AG20443 (cell line): ENCODE results near the gene TCF4.

Experiments used
- DNase-seq: peaks from one replicate; pipeline ENCODE4 v3.0.0; 2012; ENCODE audit warnings: low spot score, mixed read lengths

Gene TCF4

DNA sequence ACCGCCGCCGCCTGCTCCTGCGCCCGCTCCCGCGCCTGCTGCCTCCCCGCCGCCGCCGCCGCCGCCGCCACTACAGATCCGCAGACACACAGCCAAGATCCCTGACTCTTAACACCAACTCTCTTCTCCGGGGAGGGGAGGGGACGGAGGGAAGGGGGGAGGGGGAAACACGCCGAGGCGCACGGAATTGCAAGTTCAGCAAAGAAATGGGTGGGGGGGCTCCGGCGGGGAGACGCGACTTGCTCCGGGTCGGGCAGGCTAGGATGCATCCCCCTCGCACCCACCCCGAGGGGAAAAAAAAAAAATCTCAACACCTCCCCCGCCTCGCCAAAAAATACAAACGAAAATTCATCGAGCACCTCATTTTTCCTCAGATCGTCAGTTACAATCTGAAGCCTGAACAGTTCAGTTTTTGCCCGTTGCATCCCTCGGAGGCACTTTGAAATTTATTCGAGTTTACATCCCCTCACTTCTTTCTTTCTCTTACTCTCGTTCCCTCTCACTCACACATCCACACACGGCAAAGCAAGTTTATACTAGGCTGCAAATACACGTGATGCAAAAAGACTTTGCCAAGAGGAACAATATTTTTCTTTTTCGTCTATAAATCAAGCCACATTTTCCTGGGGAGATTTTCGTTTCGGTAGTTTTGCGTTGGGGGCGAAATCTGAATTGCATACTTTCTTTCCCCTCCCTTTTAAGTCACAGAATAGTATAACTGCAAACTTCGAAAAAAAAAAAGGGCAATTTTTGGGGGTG, at the start of gene TCF4:
TSS of gene TCF4 (minus strand) at position 82 of the 759 bp plus-strand sequence. CDS start 1,076 bp downstream, outside the sequence.
- DNase-seq, result peak; percentile 20

DNA sequence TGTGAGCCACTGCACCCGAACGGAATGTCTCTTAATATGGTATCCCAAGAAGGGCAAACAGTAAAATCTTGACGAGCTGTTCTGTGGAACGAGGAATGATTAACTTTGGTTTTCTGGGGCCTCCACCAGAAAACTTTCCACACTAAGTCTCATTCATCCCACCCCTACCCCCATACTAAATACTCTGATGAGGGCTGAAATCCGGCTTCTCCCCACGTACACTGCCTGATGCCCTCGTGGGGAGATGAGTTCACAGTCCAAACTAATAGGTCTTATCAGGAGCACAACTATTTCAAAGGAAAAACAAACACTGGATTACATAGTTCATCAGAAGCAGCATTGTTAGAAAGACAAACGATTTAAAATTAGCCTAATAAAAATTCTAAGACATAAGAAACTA, 49.2 kb upstream of the TCF4 start:
- no peak for DNase-seq

DNA sequence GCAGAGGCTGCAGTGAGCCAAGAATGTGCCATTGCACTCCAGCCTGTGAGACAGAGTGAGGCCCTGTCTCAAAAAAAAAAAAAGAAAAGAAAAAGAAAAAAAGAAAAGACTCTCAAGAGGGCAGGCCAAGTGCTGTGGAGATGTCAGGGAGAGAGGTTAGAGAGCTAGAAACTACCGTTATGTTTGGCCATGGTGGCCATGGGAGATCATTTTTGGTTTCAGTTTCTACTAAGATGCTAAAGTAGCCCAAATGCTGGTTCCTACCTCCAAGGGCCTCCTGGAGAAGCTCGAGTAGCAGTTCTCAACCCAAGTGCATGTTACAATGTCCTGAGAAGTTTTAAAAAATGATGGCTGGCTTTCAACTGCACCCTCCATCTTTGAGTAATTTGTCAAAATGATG, 47.4 kb upstream of the TCF4 start:
- no peak for DNase-seq

DNA sequence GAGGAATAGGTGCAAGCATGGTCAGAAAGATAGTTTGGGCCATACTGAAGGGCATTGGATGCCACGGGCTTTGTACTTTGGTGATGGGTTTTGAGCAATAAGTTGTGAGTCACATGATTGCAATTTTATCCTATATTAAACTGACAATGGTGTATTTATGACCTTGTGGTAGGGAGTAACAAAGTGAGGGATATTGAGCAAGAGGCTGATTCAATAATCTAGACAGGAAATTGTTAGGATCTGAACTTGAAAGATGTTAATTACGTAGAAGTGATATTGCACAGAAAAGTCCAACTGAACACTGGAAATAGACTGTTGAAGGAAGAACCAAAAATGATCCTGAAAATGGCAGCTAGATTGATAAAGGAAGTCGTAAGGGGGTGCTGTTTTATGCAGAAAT, 46.6 kb upstream of the TCF4 start:
- DNase-seq, result peak; percentile 45

DNA sequence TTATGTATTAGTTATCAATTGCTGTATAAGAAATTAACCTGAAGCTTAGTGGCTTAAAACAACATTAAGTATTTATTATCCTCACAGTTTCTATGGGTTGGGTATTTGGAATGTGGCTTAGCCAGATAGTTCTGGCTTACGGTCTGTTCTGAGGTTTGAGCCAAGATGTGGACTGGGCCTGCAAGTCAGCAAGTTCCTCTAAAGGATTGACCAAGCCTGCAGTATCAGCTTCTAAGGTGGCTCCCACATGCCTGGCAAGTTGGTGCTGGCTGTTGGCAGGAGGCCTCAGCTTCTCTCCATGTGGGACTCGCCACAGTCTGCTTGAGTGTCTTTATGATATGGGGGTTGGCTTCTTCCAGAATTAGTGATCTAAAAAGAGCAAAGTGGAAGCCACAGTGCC, 45.0 kb upstream of the TCF4 start:
- peak; percentile 26 for DNase-seq

DNA sequence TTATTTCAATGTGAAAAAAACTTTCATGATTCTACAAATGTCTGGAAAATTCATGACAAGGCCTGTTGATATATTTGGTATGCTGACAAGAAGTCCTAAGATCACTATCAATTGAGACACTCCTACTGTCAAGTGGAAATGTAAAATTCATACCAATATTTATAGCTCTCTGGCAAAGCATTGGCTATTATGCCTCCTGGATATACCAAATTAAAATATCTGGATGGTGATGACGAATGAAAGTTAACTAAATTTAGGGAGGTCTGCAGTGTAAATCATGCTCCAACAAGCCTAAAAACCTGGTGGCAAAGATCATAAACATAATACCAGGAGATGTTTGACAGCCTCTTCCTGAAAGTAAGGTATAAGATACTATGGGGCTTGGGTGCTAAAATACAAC, 41.1 kb upstream of the TCF4 start:
- no peak for DNase-seq

DNA sequence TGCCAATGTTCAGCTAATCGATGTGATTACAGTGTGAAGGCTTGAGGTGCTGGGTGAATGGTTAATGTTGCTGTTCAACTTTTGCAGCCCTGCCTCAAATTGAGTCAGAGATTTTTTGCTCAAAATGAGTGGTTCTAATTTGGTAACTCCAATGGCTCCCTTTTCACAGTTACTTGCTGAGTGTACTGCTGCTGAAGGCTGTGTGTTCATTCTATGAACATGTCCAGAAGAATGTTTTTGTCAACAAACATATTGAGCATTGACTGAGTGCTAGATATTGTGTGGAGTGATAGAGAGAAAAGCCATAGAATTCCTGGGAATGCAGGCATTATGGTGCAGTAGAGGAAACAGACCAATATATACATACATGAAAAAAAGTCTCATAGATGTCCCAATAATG, 39.0 kb upstream of the TCF4 start:
- DNase-seq, result no peak

DNA sequence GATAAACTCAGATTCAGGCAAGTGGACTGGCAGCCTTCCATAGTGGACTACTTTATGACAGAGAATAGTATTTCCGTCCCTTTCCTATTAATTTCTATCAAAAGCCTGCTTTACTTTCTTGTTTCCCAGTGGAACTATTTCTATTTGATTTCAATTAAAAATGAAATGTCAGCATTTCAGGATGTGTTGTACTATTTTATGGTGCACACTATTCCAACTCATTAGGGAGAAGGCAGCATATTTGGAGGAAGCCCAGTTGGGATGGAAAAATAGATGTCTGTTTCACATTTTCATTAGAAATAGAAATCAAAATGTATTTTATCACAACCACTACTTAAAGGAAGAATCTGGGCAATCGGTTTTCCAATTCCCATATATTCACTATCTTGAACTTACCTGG, 37.9 kb upstream of the TCF4 start:
- DNase-seq, result no peak

DNA sequence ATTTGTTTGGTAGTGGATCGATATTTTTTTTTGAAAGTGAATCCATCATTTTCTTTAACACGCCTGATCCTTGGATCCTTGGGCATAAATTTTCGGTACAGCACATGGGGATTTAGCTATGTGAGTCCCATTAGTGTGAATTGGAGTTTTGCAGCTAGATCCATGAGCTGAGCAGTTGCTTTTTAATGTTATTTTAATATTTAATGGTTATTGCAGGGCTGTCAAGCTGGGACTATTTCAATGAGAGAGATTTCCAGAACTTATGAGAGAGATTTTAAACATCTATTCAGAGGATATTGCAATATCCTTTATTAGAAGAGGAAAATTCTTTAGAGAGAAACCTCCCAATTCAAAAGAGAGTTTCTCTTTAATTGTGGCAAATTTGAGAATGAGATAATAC, 35.6 kb upstream of the TCF4 start:
- DNase-seq, result no peak

DNA sequence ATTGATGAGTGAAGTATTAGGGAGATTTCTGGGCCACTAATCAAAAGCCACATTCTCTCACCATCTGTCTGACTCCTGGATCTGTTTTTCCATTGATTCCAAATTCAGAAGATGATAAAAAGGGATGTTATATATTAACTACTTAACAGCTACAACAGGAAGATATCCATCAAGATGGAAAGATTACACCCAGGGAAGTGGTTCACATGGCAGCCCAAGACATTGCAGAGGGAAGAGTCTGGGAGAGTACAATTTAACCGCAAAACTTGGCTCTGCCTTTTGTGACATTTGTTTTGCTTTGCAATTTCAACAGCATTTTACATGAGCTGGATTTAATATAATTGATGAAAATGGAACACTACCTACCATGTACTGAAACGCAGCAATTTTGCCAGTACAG, 22.5 kb upstream of the TCF4 start:
- no peak for DNase-seq

DNA sequence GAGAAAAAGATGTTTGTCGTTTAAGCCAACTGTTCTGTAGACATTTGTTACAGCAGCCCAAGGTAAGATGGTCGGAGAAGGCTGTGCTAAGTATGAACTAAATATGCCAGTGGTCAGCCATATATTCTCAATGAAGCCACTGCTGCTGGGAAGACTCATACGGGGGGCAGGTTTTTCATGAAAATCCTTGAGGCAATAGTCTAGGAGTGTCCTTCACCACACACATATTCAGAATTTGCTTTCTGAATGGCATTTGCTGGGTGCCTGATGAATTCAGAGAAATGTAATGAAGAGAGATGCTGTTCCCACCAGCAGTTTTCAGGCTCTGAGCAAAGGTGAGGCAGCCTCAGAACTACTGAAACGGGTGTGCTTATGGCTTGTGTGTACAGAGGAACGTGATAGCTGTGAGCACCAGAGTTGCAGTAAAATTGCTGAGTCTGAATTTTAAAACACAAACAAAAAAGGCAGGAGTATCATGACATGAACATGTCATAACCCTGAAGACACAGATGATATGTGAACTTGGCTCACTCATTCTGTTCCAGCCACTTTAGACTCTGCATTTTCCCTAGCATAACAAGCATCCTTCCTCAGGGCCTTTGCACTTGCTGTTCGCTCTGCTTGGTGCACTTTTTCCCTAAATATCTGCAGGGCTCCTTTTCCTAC, 21.3 kb upstream of the TCF4 start:
- DNase-seq, result no peak

DNA sequence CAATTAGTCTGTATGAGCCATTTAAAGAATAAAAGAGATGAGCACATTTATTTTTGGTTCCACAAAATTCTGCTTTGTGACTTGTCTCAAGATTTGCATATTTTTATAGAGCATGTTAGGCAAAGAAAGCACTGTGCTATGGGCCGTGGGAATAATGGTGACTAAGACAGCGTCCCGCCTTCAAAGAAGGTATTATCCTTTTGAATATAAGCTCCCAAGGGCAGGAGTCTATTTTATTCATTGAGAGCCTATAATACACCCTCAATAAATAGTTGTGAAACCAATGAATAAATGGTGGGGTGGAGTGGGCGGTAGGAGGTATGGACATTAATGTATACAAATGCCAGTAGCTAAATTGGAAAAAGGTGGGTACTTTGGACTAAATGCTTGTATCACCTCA, 20.5 kb upstream of the TCF4 start:
- no peak for DNase-seq

DNA sequence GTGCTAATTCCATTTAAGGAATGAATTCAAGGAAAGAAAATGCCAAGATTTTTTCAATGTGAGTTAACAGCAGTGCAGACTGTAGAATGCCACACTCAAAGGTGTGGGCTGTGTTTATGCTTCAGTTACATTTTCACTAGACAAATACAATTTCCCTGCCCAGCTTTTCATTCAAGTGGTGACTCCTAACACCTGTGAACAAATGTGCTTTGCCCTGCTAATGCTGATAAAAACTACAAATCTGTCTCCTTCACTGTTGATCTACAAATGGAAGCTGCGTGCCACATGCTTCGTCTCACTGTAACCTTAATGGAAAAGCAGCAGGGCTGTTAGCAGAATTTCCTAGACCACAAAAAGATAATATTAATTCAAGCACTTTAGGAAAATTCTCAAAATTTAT, 19.8 kb upstream of the TCF4 start:
- no peak for DNase-seq

DNA sequence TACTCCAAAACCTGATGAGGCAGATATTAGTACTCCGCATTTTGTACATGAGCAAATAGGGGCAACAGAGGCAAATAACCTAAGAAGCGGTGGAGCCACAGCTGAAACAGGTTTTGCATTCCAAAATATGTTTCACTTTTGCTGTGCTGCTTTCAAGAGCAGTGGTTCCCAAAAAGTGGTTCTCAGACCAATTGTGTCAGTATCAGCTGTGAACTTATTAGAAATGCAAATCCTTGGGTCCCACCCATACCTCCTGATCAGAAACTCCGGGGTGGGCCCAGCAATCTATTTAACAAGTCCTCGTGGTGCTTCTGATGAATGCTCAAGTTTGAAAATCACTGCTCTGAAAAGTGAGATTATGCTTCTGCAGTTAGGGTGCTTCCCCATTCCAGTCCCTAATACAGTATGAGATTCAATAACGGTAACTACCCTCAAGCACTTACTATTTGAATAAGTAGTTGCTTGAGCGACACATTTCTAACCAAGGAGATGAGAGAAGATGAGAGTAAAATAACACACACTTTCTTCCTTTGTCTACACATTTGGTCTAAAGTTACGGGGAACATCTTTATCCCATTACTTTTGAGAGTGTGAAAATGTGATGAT, 17.8 kb upstream of the TCF4 start:
- DNase-seq, result no peak

DNA sequence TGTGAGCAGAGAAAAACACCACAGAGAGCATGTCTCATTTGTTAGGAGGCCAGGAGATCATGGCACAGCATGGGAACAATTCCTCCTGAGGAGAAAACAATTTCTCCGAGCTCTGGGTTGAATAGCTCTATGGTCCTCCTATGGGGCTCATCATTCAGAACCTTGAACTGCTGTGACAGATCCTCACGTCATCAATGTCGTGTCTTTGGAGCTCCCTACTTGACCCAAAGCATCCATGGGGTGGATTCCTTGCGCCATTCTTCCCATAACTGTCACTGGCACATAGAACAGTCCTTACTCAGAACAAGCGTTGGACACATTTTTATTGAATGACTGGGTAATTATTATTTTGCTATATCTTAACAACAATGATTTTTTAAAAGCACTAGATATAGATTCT, 15.8 kb upstream of the TCF4 start:
- DNase-seq, result no peak

DNA sequence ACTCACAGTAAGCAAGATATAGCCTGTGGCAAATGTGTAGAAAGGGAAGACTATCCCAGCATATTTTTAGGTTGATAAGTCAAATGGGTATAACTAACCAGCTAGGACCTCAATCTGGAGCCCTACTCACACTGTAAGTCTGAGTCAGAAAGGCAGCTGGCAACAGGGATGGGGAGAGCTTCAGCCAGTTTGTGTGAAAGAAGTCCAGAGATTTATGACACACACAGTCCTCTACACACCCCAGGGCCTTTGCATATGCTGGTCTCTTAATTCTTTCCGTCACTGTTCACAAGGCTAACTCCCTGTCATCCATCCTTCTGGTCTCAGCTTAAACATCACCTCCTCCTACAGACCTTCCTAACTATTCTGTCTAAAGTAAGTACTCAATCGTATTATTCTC, 5.9 kb upstream of the TCF4 start:
- no peak for DNase-seq

DNA sequence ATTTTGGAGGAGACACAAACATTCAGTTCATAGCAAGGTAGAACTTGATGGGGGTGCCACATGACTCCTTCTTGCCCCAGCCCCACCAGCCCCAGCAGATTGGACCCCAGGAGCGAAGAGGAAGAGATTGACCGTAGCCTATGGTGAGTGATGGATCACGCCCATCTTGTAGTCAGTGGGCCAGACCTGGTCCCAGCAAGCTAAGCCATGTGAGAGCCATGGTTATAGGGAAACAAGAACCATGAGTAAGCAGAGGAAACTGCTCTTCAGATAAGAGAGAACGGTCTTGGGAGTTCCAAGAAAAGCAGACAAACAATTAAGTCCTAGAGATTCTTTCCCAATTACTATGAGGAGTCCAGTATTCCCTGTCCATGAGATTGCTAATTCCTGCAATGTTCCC, 4.6 kb upstream of the TCF4 start:
- DNase-seq, result no peak

DNA sequence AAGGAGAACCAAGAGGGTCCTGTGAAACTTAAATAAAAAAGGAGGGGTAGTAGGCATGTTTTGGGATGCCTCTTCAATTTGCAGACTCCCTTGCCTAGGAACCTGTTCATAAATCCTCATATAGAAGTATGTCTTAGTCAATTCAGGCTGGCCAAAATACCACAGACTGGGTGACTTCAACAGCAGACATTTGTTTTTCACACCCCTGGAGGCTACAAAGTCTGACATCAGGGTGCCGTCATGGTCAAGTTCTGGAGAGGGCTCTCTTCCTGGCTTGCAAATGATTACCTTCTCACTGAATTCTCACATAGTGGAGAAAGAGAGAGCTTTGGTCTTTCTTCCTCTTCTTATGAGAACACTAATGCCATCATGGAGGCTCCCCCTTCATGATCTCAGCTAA, 4.1 kb upstream of the TCF4 start:
- no peak for DNase-seq

DNA sequence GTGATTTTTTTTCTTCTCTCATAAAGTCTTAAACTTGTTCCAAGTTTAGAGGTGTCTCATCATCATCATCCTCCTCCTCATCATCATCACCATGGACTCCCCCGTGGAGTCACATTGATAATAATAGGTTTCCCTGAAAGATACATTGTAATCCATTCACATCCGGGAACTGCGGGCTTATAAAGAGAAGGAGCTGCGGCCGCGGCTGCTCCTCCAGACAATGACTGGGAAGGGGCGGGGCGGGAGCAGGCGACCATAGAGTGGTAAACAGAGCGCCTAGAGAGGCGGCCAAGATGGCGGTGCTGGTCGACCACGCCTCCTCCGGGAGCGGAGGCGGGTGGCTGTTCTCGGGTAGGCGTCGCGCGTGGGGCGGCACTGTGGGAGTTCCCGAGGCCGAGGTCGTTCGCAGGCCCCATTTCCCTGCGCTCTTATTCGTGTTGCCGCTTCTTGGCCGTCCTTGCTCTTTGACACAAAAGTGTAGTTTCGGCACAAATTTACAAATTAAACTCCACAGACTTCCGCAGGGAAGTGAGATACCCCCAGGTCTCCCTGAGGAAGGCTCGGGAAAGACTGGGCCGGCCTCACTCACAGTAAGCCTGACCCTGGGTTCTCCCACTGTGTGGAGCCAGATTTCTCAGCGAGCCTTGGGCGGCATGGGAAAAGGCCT, 1.8 kb upstream of the TCF4 start:
- peak; percentile 97 for DNase-seq

DNA sequence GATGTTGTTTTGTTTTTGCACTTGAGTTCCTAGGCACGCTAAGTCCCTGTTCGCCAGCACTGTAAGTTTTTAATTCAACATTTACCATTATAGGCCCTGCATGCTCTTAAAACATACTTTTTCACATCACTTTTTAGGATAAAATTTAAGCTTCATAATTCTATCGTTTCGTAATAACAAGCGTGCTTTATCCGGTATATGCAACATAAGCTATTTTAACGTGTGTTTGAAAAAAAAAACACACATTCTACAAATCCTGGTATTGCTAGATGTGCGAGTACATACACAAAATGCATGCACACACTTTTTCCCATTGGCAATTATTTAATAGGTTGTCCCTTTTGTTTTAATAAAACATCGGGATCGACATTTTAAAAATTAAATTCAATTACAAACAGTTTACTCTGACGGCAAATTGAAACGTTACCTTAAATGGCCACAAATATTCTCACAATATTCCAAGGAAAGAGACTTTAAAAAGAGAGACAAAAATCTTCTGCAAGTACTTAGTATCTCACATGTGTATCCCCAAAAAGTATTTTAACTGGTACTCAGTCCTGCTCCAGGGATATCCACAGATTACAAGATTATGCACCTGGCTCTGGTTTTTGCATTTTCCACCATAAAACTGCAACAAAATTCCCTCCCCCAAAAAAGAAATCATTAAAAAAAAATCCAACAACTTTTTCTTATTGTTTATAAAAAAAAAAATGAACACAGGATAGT, 1.0 kb upstream of the TCF4 start:
- no peak for DNase-seq

DNA sequence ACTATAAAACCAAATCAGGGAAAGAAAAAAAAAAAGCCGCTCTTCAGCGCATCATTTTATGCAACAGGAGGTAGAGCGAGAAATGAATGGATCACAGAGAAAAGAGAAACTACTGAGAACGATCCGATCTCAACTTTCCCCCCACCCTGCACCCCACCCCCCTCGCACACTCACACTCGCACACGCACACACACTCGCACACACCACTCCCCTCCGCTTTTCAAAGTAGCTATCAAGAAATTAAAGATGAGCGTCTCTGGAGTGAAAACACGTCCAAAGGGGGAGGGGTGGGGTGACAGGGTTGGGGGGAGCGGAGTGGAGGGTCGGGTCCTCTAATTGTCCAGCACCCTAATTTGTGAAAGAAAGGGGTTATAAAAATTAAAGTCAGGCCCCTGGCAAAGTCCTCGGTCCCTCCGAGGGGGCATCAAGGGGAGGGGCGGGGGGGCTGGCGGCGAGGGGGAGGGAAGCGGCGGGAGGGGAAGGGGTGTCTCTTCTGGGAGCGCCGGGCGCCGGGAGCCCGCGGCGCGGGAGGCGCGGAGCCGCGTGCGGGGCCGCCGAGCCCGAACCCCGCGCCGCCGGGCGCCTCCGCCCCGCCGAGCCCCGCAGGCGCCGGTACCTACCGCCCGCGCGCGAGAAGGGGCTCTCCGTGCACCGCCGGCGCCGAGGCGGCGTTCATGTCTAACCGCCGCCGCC, 428 bp downstream of the TCF4 start:
- DNase-seq, result peak; percentile 64
